Activated T-cell treated with anti-CD3 and anti-CD28 coated beads, Interleukin-2, amount 50 U/mL, for 4 hours (primary cell): Measurements from ENCODE around the gene CCSER1. TPM values are rescaled to one million over a fixed set of nuclear protein-coding genes. Genes with fewer than 3 reads are reported as not detected.

Source experiments
- ATAC-seq, 2 donors: fragments of 200-7000 bp; cut with Tn5 transposase; one replicate each; pipeline ENCODE4 v1.10.0; 2021
- DNase-seq: peaks from one replicate; pipeline ENCODE4 v3.0.0-alpha.2; 2020
- H3K27me3 Mint-ChIP-seq: one replicate; pipeline ENCODE4 v1.8.0; 2021; ENCODE audit warnings: low read depth, mixed read lengths
- H3K36me3 Mint-ChIP-seq: one replicate; pipeline ENCODE4 v1.8.0; 2022; ENCODE audit warnings: mixed read lengths; ENCODE audit not compliant: insufficient read depth
- H3K4me1 Mint-ChIP-seq: one replicate; pipeline ENCODE4 v1.8.0; 2021; ENCODE audit warnings: low read depth, mixed read lengths
- H3K4me3 Mint-ChIP-seq: one replicate; pipeline ENCODE4 v1.8.0; 2021; ENCODE audit warnings: mild to moderate bottlenecking, moderate library complexity, mixed read lengths
- H3K9me3 Mint-ChIP-seq: one replicate; pipeline ENCODE4 v1.8.0; 2021; ENCODE audit warnings: mixed read lengths
- total RNA-seq, 3 donors: library from RNA; stranded (reverse); gene quantifications; one replicate each; pipeline ENCODE4 v1.2.1, GENCODE V29; 2021

The CCSER1 gene
- total RNA-seq, 3 donors from 2014 or later = 0.10 to 0.16 TPM; not detected in 1

DNA sequence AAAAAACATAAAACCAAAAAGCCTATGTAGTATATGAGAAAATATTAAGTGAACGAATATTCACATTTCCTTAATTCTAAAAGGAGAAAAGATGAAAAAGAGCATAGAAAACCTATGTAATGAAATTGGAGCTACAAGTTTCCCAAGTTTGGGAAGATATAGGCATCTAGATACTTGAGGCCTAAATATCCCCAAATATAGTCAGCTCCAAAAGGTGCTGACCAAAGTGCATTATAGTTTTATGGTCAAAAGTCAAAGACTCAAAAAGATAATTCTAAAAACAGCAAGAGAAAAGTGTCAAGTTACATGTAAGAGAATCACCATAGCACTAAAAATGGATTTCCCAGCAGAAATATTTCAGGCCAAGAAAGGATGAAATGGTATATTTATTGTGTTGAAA is 1502.9 kb downstream of the CCSER1 start:
- DNase-seq (no peak), ATAC-seq (no peak)
- H3K4me3 Mint-ChIP-seq = no peak overlapping the region
- H3K4me1 Mint-ChIP-seq = no peaks in the 10 kb centered on the region
- peaks cover 20% of the 10 kb centered on the region for H3K9me3 Mint-ChIP-seq
- H3K36me3 Mint-ChIP-seq = no peaks in the 10 kb centered on the region
- H3K27me3 Mint-ChIP-seq = no peaks in the 10 kb centered on the region

- H3K9me3 Mint-ChIP-seq = peaks cover 20% of the 10 kb centered on the region
- H3K36me3 Mint-ChIP-seq = no peaks in the 10 kb centered on the region
- H3K27me3 Mint-ChIP-seq = no peaks in the 10 kb centered on the region
- no peak overlapping the region for H3K4me3 Mint-ChIP-seq
- no peaks in the 10 kb centered on the region for H3K4me1 Mint-ChIP-seq
- DNase-seq = no peak
- no peak for ATAC-seq
Measured at GRCh38 chr4:91630764-91631163, 1503.6 kb downstream of the CCSER1 start.

DNA sequence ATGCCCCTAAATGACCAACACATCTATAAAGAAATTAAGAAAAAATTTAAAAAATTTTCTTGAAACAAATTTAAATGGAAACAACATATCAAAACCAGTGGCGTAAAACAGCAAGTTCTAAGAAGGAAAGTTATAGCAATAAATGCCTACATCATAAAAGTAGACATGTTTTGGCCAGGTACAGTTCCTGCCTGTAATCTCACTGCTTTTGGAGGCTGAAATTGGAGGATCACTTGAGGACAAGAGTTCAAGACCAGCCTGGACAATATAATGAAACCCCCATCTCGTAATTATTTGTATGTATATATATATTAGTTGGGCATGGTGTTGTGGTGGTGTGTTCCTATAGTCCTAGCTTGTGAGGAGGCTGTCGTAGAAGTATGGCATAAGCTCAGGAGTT is 1504.1 kb downstream of the CCSER1 start:
- ATAC-seq (no peak), DNase-seq (no peak)
- no peak overlapping the region for H3K4me3 Mint-ChIP-seq
- peaks cover 20% of the 10 kb centered on the region for H3K9me3 Mint-ChIP-seq
- no peaks in the 10 kb centered on the region for H3K36me3 Mint-ChIP-seq
- no peaks in the 10 kb centered on the region for H3K4me1 Mint-ChIP-seq
- H3K27me3 Mint-ChIP-seq = no peaks in the 10 kb centered on the region

DNA sequence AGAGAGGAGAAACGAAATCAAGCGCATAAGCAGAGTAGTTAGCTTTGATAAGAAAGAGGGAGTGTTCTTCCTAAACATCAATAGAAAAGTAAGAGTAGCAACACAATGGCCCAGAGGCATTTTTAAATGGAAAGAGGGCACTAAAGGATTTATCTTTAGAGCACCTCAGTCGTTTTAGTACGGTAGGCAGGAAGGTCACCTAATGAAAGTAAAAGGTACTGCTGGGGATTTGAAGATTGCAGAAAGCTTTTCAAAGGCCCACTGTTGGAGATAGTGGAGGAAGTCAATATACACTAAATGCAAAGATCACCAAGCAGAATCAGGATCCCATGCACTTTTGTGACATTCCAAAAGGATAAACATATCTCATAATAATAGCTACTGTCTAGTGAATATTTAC is 1508.9 kb downstream of the CCSER1 start:
- DNase-seq = no peak
- no peaks in the 10 kb centered on the region for H3K4me1 Mint-ChIP-seq
- peaks cover 7% of the 10 kb centered on the region for H3K9me3 Mint-ChIP-seq
- H3K4me3 Mint-ChIP-seq = no peak overlapping the region
- no peaks in the 10 kb centered on the region for H3K36me3 Mint-ChIP-seq
- no peaks in the 10 kb centered on the region for H3K27me3 Mint-ChIP-seq
- no peak for ATAC-seq

Other genes with a start within 250 kb of the CCSER1 start
- gene MMRN1, start 232.5 kb upstream of the CCSER1 start, total RNA-seq = under 1 TPM; 0.18 to 0.23 (median 0.19) TPM